Peyer's patch (tissue), 4 donors: ENCODE results near the gene UBE2M.

Experiments used
- POLR2A ChIP-seq, 2 donors: fragments of 450-650 bp; IDR thresholded peaks; one replicate each; pipeline ENCODE4 v1.5.1; 2017; ENCODE audit warnings: antibody characterized with exemption in 2 of 2, mild to moderate bottlenecking in 2 of 2, moderate library complexity in 2 of 2
- TF ChIP-seq, protein P1 (sequence below), 6 experiments: fragments of 450-650 bp in 4 of 6; fragments of 200-600 bp in 2 of 6; sonication (generic) in 1 of 6; IDR thresholded peaks; one replicate each; pipeline ENCODE4 v1.5.1; 2017 to 2019; ENCODE audit warnings: antibody characterized with exemption in 6 of 6, mild to moderate bottlenecking in 3 of 6, moderate library complexity in 1 of 6

DNA sequence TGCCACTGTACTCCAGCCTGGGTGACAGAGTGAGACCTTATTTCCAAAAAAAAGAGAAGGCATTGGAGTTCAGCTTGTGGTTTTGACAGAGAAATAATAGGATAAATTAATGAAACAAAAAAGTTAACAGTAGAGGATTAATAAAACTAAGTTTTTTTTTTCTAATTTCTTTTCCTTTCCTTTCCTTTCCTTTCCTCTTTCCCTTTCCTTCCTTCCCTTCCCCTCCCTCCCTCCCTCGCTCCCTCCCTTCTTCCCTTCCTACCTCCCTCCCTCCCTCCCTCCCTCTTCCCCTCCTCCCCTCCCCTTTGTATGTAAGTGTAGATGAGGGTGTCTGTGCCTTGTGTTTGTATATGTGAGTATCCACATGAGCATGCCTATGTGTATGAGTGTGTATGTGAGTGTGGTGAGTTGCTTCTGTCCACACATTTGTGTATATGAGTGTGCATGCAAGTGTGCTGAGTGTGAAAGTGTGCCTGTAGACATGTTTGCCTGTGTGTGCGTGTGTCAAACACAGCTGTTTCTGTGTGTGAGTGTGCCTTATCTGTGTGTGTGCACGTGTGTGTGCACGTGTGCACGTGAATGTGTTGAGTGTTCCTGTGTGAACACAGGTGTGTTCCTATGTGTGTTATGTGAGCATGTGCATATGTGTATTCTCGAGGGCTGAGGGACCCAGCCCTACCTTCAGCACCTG lies 27.2 kb upstream of the UBE2M start:
- TF ChIP-seq, protein P1, sequence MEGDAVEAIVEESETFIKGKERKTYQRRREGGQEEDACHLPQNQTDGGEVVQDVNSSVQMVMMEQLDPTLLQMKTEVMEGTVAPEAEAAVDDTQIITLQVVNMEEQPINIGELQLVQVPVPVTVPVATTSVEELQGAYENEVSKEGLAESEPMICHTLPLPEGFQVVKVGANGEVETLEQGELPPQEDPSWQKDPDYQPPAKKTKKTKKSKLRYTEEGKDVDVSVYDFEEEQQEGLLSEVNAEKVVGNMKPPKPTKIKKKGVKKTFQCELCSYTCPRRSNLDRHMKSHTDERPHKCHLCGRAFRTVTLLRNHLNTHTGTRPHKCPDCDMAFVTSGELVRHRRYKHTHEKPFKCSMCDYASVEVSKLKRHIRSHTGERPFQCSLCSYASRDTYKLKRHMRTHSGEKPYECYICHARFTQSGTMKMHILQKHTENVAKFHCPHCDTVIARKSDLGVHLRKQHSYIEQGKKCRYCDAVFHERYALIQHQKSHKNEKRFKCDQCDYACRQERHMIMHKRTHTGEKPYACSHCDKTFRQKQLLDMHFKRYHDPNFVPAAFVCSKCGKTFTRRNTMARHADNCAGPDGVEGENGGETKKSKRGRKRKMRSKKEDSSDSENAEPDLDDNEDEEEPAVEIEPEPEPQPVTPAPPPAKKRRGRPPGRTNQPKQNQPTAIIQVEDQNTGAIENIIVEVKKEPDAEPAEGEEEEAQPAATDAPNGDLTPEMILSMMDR (IDR thresholded peaks at IDR 0.05) = no peak
- no peak for TF ChIP-seq POLR2A (IDR thresholded peaks at IDR 0.05)
